SK-N-SH (cell line): ENCODE results near the gene RBM19. TPM values are rescaled to one million over a fixed set of nuclear protein-coding genes. Genes with fewer than 3 reads are reported as not detected.
"Not testable (repeated sequence)": the region's sequence is repeated elsewhere in the genome, so short reads cannot be mapped to it uniquely, and the experiment has no call there.

Experiments used
- CTCF ChIA-PET: fragments of 300-600, 350-600 bp; formaldehyde crosslinking; extraction: SDS; loops from one replicate; lab custom pipeline; 2021; lab: Yijun Ruan, JAX
- POLR2A ChIA-PET: fragments of 350-600 bp; sonication (Branson Sonifier 250); formaldehyde crosslinking; extraction: SDS; loops from one replicate; lab custom pipeline; 2020; ENCODE audit warnings: antibody characterized with exemption, inconsistent platforms; lab: Yijun Ruan, JAX
- DNase-seq: peaks from one replicate; pipeline ENCODE4 v3.0.0; 2012
- H2AFZ ChIP-seq: fragments of 200-600 bp; sonication (generic); 2 replicates; pipeline ENCODE4 v1.8.1; 2016; ENCODE audit warnings: antibody characterized with exemption, mild to moderate bottlenecking, low read depth
- H3F3A ChIP-seq: fragments of 200-600 bp; sonication (generic); replicated peaks from 2 replicates; pipeline ENCODE3; 2016; ENCODE audit warnings: antibody characterized with exemption, mild to moderate bottlenecking; ENCODE audit not compliant: insufficient read depth
- H3K27ac ChIP-seq, 2 experiments: fragments of 200-500 bp in 1 of 2; fragments of 200-600 bp in 1 of 2; sonication (Bioruptor generic) in 1 of 2; sonication (generic), shearing (Covaris generic) in 1 of 2; 2 replicates each; pipeline versions ENCODE4 v1.5.1 to v1.6.1; 2014 to 2016; ENCODE audit warnings: low read depth in 2 of 2, inconsistent platforms in 1 of 2, low read length in 1 of 2, mild to moderate bottlenecking in 1 of 2, mixed read lengths in 1 of 2
- H3K27me3 ChIP-seq: fragments of 200-600 bp; sonication (generic), shearing (Covaris generic); 2 replicates; pipeline ENCODE4 v1.6.1; 2016; ENCODE audit warnings: mixed run types; ENCODE audit not compliant: insufficient read depth
- H3K36me3 ChIP-seq, 2 experiments: fragments of 200-500 bp in 1 of 2; fragments of 200-600 bp in 1 of 2; sonication (Bioruptor generic) in 1 of 2; sonication (generic) in 1 of 2; replicated peaks in 1 of 2; 2 replicates each; pipeline versions ENCODE3 to v1.5.1; 2014 to 2016; ENCODE audit warnings: low read length in 1 of 2, mild to moderate bottlenecking in 1 of 2; ENCODE audit not compliant: insufficient read depth in 2 of 2, control insufficient read depth in 1 of 2
- H3K4me1 ChIP-seq, 2 experiments: fragments of 200-500 bp in 1 of 2; fragments of 200-600 bp in 1 of 2; sonication (Bioruptor generic) in 1 of 2; sonication (generic), shearing (Covaris generic) in 1 of 2; 2 replicates each; pipeline versions ENCODE4 v1.5.1 to v1.6.1; 2014 to 2016; ENCODE audit warnings: low read depth in 1 of 2, low read length in 1 of 2, mixed run types in 1 of 2; ENCODE audit not compliant: insufficient read depth in 2 of 2, control insufficient read depth in 1 of 2
- H3K4me2 ChIP-seq: fragments of 200-600 bp; sonication (generic), shearing (Covaris generic); 2 replicates; pipeline ENCODE4 v1.6.1; 2017; ENCODE audit warnings: mixed run types
- H3K4me3 ChIP-seq, 2 experiments: fragments of 200-500 bp in 1 of 2; fragments of 200-600 bp in 1 of 2; sonication (Bioruptor generic) in 1 of 2; sonication (generic), shearing (Covaris generic) in 1 of 2; 2 replicates each; pipeline versions ENCODE4 v1.5.1 to v1.8.1; 2014 to 2016; ENCODE audit warnings: low read depth in 2 of 2, inconsistent platforms in 1 of 2, low read length in 1 of 2, mild to moderate bottlenecking in 1 of 2, mixed read lengths in 1 of 2, moderate library complexity in 1 of 2
- H3K79me2 ChIP-seq: fragments of 200-600 bp; sonication (generic); 2 replicates; pipeline ENCODE4 v1.8.1; 2017; ENCODE audit warnings: mild to moderate bottlenecking; ENCODE audit not compliant: insufficient read depth
- H3K9ac ChIP-seq: fragments of 200-600 bp; sonication (generic); 2 replicates; pipeline ENCODE4 v1.6.1; 2017; ENCODE audit warnings: mixed run types
- H3K9me2 ChIP-seq: fragments of 200-600 bp; sonication (generic); 2 replicates; pipeline ENCODE4 v1.6.1; 2017; ENCODE audit warnings: mixed run types
- H3K9me3 ChIP-seq: fragments of 200-600 bp; sonication (generic); 2 replicates; pipeline ENCODE4 v1.6.1; 2017; ENCODE audit warnings: mixed run types, mild to moderate bottlenecking, moderate library complexity
- H4K20me1 ChIP-seq: fragments of 200-600 bp; sonication (generic); 2 replicates; pipeline ENCODE4 v1.6.1; 2017; ENCODE audit warnings: mild to moderate bottlenecking, mixed run types; ENCODE audit not compliant: insufficient read depth
- CHD2 ChIP-seq: fragments of 150-350 bp; IDR thresholded peaks from 2 replicates; pipeline ENCODE4 v1.6.1; 2018; ENCODE audit warnings: low read length; ENCODE audit not compliant: partially characterized antibody
- FOXJ3 ChIP-seq: sonication (generic); formaldehyde crosslinking; IDR thresholded peaks from 2 replicates; pipeline ENCODE4 v1.5.1; 2020; ENCODE audit warnings: mild to moderate bottlenecking, missing genetic modification reagents
- FOXM1 ChIP-seq: IDR thresholded peaks from 2 replicates; pipeline ENCODE4 v1.4.0; 2012; ENCODE audit warnings: low read depth, mild to moderate bottlenecking
- MEF2A ChIP-seq: IDR thresholded peaks from 2 replicates; pipeline ENCODE4 v1.4.0; 2012; ENCODE audit warnings: low read depth, borderline replicate concordance
- NFIC ChIP-seq: IDR thresholded peaks from 2 replicates; pipeline ENCODE4 v1.4.0; 2012; ENCODE audit warnings: borderline replicate concordance
- PBX3 ChIP-seq: IDR thresholded peaks from 2 replicates; pipeline ENCODE4; 2012
- REST ChIP-seq: IDR thresholded peaks from 2 replicates; pipeline ENCODE4 v1.6.1; 2012; ENCODE audit warnings: mild to moderate bottlenecking, low read depth, low read length, moderate library complexity
- RFX5 ChIP-seq: IDR thresholded peaks from 2 replicates; pipeline ENCODE4 v1.6.1; 2012; ENCODE audit warnings: mild to moderate bottlenecking, improper control_type of control experiment, low read length
- RXRA ChIP-seq: IDR thresholded peaks from 2 replicates; pipeline ENCODE4 v1.4.0; 2012; ENCODE audit warnings: low read depth, mild to moderate bottlenecking, borderline replicate concordance
- TAF1 ChIP-seq: IDR thresholded peaks from 2 replicates; pipeline ENCODE4 v1.6.1; 2012; ENCODE audit warnings: low read depth, mild to moderate bottlenecking, low read length, moderate library complexity, borderline replicate concordance
- WGBS: methylation state at CpG from one replicate; pipeline ENCODE4 v1.1.6; 2017; ENCODE audit warnings: low lambda C conversion rate; 5-methylcytosine and 5-hydroxymethylcytosine counted together
- polyA plus RNA-seq, 3 experiments: library from polyadenylated mRNA; depleted of rRNA; stranded (reverse); fragments of >200 nt; gene quantifications; 2 replicates each; pipeline ENCODE4 v1.2.3, GENCODE V29; 2012

The RBM19 gene
- polyA plus RNA-seq, 1 of the 3 experiments (the other 2 are of a cell fraction), result 16.6 TPM

GRCh38 chr12:113901319-113901718, 64.8 kb downstream of the RBM19 start:
- H3F3A ChIP-seq, DNase-seq, H3K9ac ChIP-seq, H3K27me3 ChIP-seq, H3K27ac ChIP-seq, H3K4me1 ChIP-seq, H3K9me3 ChIP-seq, H3K79me2 ChIP-seq, H3K4me2 ChIP-seq, H2AFZ ChIP-seq, H4K20me1 ChIP-seq, POLR2A ChIA-PET, H3K4me3 ChIP-seq, H3K9me2 ChIP-seq: not testable (repeated sequence)
- 93% methylated on average over 6 of the region's 6 CpGs for WGBS
- peaks cover 2 to 11% of the 10 kb centered on the region in 2 experiments for H3K36me3 ChIP-seq
- CTCF ChIA-PET, result interaction anchor here (1.0 kb wide), 1 partner anchor 12 kb away, joined by 3 read pairs; no protein-coding TSS in a partner anchor

- TF ChIP-seq MEF2A, result no peak
- no peak for TF ChIP-seq RFX5
- Histone ChIP-seq H3K27me3 (no peaks in the 10 kb centered on the region), H3K4me1 (0 out of 4 replicates have a peak, but pooled peaks cover 0 to 5% of the 10 kb centered on the region in 2 experiments), H2AFZ (no peak overlapping the region), H4K20me1 (no peaks in the 10 kb centered on the region), H3K4me2 (no peak overlapping the region), H3K4me3 (no peak overlapping the region), H3K27ac (no peak overlapping the region), H3K9ac (no peak overlapping the region), H3K36me3 (peaks cover 2 to 8% of the 10 kb centered on the region in 2 experiments), H3K79me2 (no peaks in the 10 kb centered on the region), H3K9me3 (no peaks in the 10 kb centered on the region), H3K9me2 (no peaks in the 10 kb centered on the region), H3F3A (peaks cover 8% of the 10 kb centered on the region)
- CTCF ChIA-PET, result interaction anchor here (0.9 to 1.7 kb wide), 3 partner anchors 9 to 12 kb away, joined by 3 to 9 read pairs (median 4); no protein-coding TSS in a partner anchor
- POLR2A ChIA-PET, result no interaction called here
- WGBS, result 100% methylated on average over 1 of the region's 2 CpGs
- DNase-seq, result no peak
Measured at GRCh38 chr12:113900716-113901115, 65.4 kb downstream of the RBM19 start.

GRCh38 chr12:113899561-113900471, 66.3 kb downstream of the RBM19 start:
- CTCF ChIA-PET, result interaction anchor here (0.9 to 1.7 kb wide), 4 partner anchors 10 to 438 kb away, joined by 3 to 9 read pairs (median 4); no protein-coding TSS in a partner anchor
- H3K4me2 ChIP-seq, result no peak overlapping the region
- 0 out of 4 replicates have a peak, but pooled peaks cover 0 to 5% of the 10 kb centered on the region in 2 experiments for H3K4me1 ChIP-seq
- no peak overlapping the region for H3K4me3 ChIP-seq
- POLR2A ChIA-PET, result no interaction called here
- H3K9me3 ChIP-seq, result no peaks in the 10 kb centered on the region
- no peak overlapping the region for H2AFZ ChIP-seq
- 94% methylated on average over 32 of the region's 32 CpGs for WGBS
- peaks cover 8% of the 10 kb centered on the region for H3F3A ChIP-seq
- no peaks in the 10 kb centered on the region for H4K20me1 ChIP-seq
- TF ChIP-seq PBX3 (no peak), REST (no peak), CHD2 (no peak), FOXJ3 (no peak), NFIC (no peak), FOXM1 (no peak), TAF1 (no peak), RXRA (no peak)
- H3K27me3 ChIP-seq, result no peaks in the 10 kb centered on the region
- no peak for DNase-seq
- H3K9me2 ChIP-seq, result no peaks in the 10 kb centered on the region
- H3K27ac ChIP-seq, result no peak overlapping the region
- H3K9ac ChIP-seq, result no peak overlapping the region
- H3K79me2 ChIP-seq, result no peaks in the 10 kb centered on the region
- peaks cover 5 to 8% of the 10 kb centered on the region in 2 experiments for H3K36me3 ChIP-seq
